ENCODE results near the gene UNC13A.

DNA sequence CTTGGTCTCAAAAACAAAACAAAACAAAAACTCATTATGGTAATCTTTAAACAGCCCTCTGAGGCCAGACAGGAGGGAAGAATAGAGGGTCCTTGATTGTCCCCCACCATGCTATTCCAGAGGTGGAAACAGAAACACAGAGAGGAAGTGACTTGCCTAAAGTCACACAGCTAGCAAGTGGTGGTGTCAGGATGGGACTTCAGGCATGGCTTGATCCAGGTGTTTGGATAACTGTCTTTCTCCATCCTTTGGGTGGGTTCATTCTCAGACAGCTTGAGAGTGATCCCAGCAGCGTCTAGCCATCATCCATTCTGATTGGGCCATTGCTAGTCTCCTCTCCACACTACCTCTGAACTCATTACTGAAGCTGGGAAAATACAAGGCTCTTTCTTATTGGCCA, 120.2 kb downstream of the UNC13A start:
- TF ChIP-seq EZH2 (conservative IDR thresholded peaks at IDR 0.05; ENCODE audit: low read depth, low read length): no peak
- TF ChIP-seq JUN (CRISPR knock-in tag; IDR thresholded peaks at IDR 0.05): no peak
- TF ChIP-seq HCFC1 (IDR thresholded peaks at IDR 0.05; ENCODE audit: low read depth, low read length): no peak
- no peak for TF ChIP-seq CAMTA2 (CRISPR knock-in tag; IDR thresholded peaks at IDR 0.05; ENCODE audit: borderline replicate concordance)
- no peak for TF ChIP-seq ZBTB40 (IDR thresholded peaks at IDR 0.05)
- no peak for TF ChIP-seq ZBTB40 (CRISPR knock-in tag; IDR thresholded peaks at IDR 0.05)
- no peak for TF ChIP-seq ZFP36 (IDR thresholded peaks at IDR 0.05; ENCODE audit: borderline replicate concordance, low read depth, low read length, partially characterized antibody)
- TF ChIP-seq CHD4 (IDR thresholded peaks at IDR 0.05; ENCODE audit: borderline replicate concordance, low read length): no peak
- TF ChIP-seq, protein P1, sequence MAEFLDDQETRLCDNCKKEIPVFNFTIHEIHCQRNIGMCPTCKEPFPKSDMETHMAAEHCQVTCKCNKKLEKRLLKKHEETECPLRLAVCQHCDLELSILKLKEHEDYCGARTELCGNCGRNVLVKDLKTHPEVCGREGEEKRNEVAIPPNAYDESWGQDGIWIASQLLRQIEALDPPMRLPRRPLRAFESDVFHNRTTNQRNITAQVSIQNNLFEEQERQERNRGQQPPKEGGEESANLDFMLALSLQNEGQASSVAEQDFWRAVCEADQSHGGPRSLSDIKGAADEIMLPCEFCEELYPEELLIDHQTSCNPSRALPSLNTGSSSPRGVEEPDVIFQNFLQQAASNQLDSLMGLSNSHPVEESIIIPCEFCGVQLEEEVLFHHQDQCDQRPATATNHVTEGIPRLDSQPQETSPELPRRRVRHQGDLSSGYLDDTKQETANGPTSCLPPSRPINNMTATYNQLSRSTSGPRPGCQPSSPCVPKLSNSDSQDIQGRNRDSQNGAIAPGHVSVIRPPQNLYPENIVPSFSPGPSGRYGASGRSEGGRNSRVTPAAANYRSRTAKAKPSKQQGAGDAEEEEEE (CRISPR knock-in tag; IDR thresholded peaks at IDR 0.05; ENCODE audit: borderline replicate concordance): no peak
- no peak for TF ChIP-seq PCBP1 (IDR thresholded peaks at IDR 0.05; ENCODE audit: borderline replicate concordance, low read depth, low read length)
- TF ChIP-seq SRF (IDR thresholded peaks at IDR 0.05; ENCODE audit: low read depth, low read length): no peak
- TF ChIP-seq CENPT (CRISPR knock-in tag; IDR thresholded peaks at IDR 0.05; ENCODE audit: low read depth): no peak
- no peak for TF ChIP-seq RFX5 (IDR thresholded peaks at IDR 0.05; ENCODE audit: low read depth, low read length)

Measured in HepG2 (cell line).